OCI-LY7 (cell line): Measurements from ENCODE around the gene TNFRSF1A. TPM values are rescaled to one million over a fixed set of nuclear protein-coding genes. Genes with fewer than 3 reads are reported as not detected.

Experiments
- BruUV-seq: library from RNA; stranded (reverse); fragments of 400-500 nt; replicated peaks from 2 replicates; lab custom pipeline; 2021; lab: Mats Ljungman, UMichigan
- CTCF ChIA-PET: fragments of 300-600 bp; sonication (Branson Sonifier 250); formaldehyde crosslinking; loops from one replicate; lab custom pipeline; 2022; ENCODE audit warnings: antibody characterized with exemption; ENCODE audit not compliant: unreplicated experiment; lab: Charles Lee
- POLR2A ChIA-PET: fragments of 300-600 bp; sonication (Branson Sonifier 250); formaldehyde crosslinking; loops from one replicate; lab custom pipeline; 2022; ENCODE audit warnings: antibody characterized with exemption; lab: Charles Lee
- DNase-seq: peaks from one replicate; pipeline ENCODE4 v3.0.0-alpha.2; 2015; ENCODE audit warnings: low spot score
- H2AFZ ChIP-seq: fragments of 200-600 bp; sonication (generic), shearing (Covaris generic); 2 replicates; pipeline ENCODE4 v1.6.1; 2014; ENCODE audit warnings: mild to moderate bottlenecking, antibody characterized with exemption, low read length, moderate library complexity
- H3K27ac ChIP-seq: fragments of 200-600 bp; sonication (generic); 2 replicates; pipeline ENCODE4 v1.5.1; 2014; ENCODE audit warnings: mixed run types, low read depth, mild to moderate bottlenecking, moderate library complexity, low read length, inconsistent platforms; ENCODE audit not compliant: poor library complexity, severe bottlenecking
- H3K36me3 ChIP-seq: fragments of 200-600 bp; sonication (generic); 2 replicates; pipeline ENCODE4 v1.6.1; 2014; ENCODE audit warnings: mild to moderate bottlenecking, antibody characterized with exemption, low read length, moderate library complexity, mixed read lengths; ENCODE audit not compliant: insufficient read depth
- H3K4me1 ChIP-seq: fragments of 200-600 bp; sonication (generic); 2 replicates; pipeline ENCODE4 v1.5.1; 2014; ENCODE audit warnings: mild to moderate bottlenecking, low read length; ENCODE audit not compliant: insufficient read depth, poor library complexity, severe bottlenecking
- H3K4me2 ChIP-seq: fragments of 200-600 bp; sonication (generic); 2 replicates; pipeline ENCODE4 v1.6.1; 2014; ENCODE audit warnings: mild to moderate bottlenecking, low read length
- H3K4me3 ChIP-seq: fragments of 200-600 bp; sonication (generic); 2 replicates; pipeline ENCODE4 v1.5.1; 2014; ENCODE audit warnings: mild to moderate bottlenecking, low read depth, low read length; ENCODE audit not compliant: poor library complexity, severe bottlenecking
- H3K79me2 ChIP-seq: fragments of 200-600 bp; sonication (generic); 2 replicates; pipeline ENCODE4 v1.6.1; 2016; ENCODE audit warnings: low read depth, mild to moderate bottlenecking, low read length, moderate library complexity, mixed read lengths; ENCODE audit not compliant: insufficient read depth
- H3K9me2 ChIP-seq: fragments of 200-600 bp; sonication (generic); 2 replicates; pipeline ENCODE4 v1.6.1; 2016; ENCODE audit warnings: mild to moderate bottlenecking, low read length, mixed read lengths; ENCODE audit not compliant: insufficient read depth
- H3K9me3 ChIP-seq: fragments of 200-600 bp; sonication (generic); 2 replicates; pipeline ENCODE4 v1.6.1; 2014; ENCODE audit warnings: mild to moderate bottlenecking, mixed run types, low read length, mixed read lengths
- H4K20me1 ChIP-seq: fragments of 200-600 bp; sonication (generic); 2 replicates; pipeline ENCODE4 v1.6.1; 2014; ENCODE audit warnings: mild to moderate bottlenecking, antibody characterized with exemption, low read length, moderate library complexity, mixed read lengths; ENCODE audit not compliant: insufficient read depth
- CTCF ChIP-seq: fragments of 200-600 bp; sonication (generic); conservative IDR thresholded peaks from 2 replicates; pipeline ENCODE4 v1.5.1; 2014; ENCODE audit warnings: mild to moderate bottlenecking, antibody characterized with exemption, low read length, moderate library complexity, mixed read lengths
- EZH2phosphoT487 ChIP-seq: fragments of 200-600 bp; sonication (generic); IDR thresholded peaks from 2 replicates; pipeline ENCODE4 v1.6.1; 2018; ENCODE audit warnings: low read depth, borderline replicate concordance, mild to moderate bottlenecking, mixed run types, antibody characterized with exemption, low read length, moderate library complexity, mixed read lengths
- intact Hi-C: fragments of 100-400 bp; cut with micrococcal nuclease; formaldehyde crosslinking; loops from one replicate; pipeline ENCODE4 v1.10.0; 2022; ENCODE audit not compliant: unreplicated experiment
- total RNA-seq, 2 experiments: library from RNA; depleted of rRNA in 1 of 2; stranded (reverse); fragments of >200 nt in 1 of 2; shearing (Covaris generic) in 1 of 2; gene quantifications; 2 replicates each; pipeline ENCODE4 v1.2.3, GENCODE V29; 2014 to 2022

The TNFRSF1A gene
- total RNA-seq, 2 experiments from 2014 or later = 37.3 to 50.9 TPM

DNA sequence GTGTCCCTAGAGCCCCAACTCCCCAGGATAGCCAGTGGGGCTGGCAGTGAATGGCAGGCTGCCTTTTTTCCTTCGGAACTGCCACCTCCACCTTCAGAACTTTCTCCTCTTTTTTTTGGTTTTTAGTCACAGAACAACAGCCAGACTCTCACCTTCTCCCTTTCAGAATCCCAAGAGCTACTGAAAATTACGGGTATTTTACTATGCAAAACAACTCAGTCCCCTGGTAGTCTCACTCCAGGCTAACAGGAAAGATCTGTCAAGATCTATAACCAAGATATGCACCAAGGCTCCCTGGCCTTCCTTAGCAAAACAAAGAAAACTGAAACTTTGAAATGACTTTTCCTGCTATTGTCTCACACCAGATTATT, 18.9 kb downstream of the TNFRSF1A start:
- H3K9me3 ChIP-seq = no peaks in the 10 kb centered on the region
- peak overlapping the region; percentile 94; the same call in 1 of the 2 replicates for H2AFZ ChIP-seq
- H4K20me1 ChIP-seq = no peaks in the 10 kb centered on the region
- peak overlapping the region; percentile 59 for H3K27ac ChIP-seq
- H3K4me3 ChIP-seq = peak overlapping the region; percentile 34
- DNase-seq = no peak
- H3K4me1 ChIP-seq = peaks cover 30% of the 10 kb centered on the region
- H3K4me2 ChIP-seq = peak overlapping the region; percentile 73
- ChIA-PET POLR2A (interaction anchor here (0.9 to 1.5 kb wide), 2 partner anchors 12 to 20 kb away, joined by 3 to 6 read pairs; no protein-coding TSS in a partner anchor), CTCF (interaction anchor here (1.7 kb wide), 1 partner anchor 12 kb away, joined by 7 read pairs; no protein-coding TSS in a partner anchor)
- intact Hi-C loops = loop anchor here (1.0 to 5.0 kb wide), 3 partner anchors 44 to 139 kb away; no protein-coding TSS in a partner anchor
- no peaks in the 10 kb centered on the region for H3K79me2 ChIP-seq
- no peaks in the 10 kb centered on the region for H3K9me2 ChIP-seq
- no peak for TF ChIP-seq EZH2phosphoT487
- TF ChIP-seq CTCF = no peak
- no peaks in the 10 kb centered on the region; the same call in 1 of the 2 replicates for H3K36me3 ChIP-seq
- no TSS peak for BruUV-seq

DNA sequence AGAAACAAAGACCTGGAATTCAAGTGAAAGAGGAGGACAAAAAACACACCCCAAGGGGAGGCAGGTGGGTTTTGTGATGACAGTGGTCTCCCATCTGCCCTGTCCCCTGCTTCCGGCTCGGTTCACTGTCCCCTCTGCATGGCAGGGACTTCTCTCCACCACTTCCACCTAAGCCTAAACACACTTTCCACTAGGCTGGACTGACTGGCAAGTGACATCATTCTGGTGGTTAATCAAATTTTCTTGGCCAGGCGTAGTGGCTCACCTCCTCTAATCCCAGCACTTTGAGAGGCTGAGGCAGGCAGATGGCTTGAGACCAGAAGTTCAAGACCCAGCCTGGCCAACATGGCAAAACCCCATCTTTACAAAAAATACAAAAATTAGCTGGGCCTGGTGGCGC, 19.5 kb downstream of the TNFRSF1A start:
- Histone ChIP-seq H3K9me2 (no peaks in the 10 kb centered on the region), H3K4me3 (no peak overlapping the region), H3K79me2 (no peaks in the 10 kb centered on the region), H2AFZ (no peak overlapping the region), H3K36me3 (no peaks in the 10 kb centered on the region), H3K9me3 (no peaks in the 10 kb centered on the region), H4K20me1 (no peaks in the 10 kb centered on the region), H3K27ac (no peak overlapping the region), H3K4me1 (peaks cover 30% of the 10 kb centered on the region), H3K4me2 (no peak overlapping the region; the same call in 1 of the 2 replicates)
- BruUV-seq = no TSS peak
- DNase-seq = no peak
- ChIA-PET CTCF (interaction anchor here (1.7 kb wide), 1 partner anchor 12 kb away, joined by 7 read pairs; no protein-coding TSS in a partner anchor), POLR2A (interaction anchor here (0.6 to 1.5 kb wide), 4 partner anchors 10 to 149 kb away, joined by 3 to 6 read pairs (median 5); partner anchors contain the start of gene VAMP1)
- TF ChIP-seq CTCF = no peak
- no peak for TF ChIP-seq EZH2phosphoT487
- intact Hi-C loops = loop anchor here (5.0 kb wide), 1 partner anchor 140 kb away; no protein-coding TSS in a partner anchor

DNA sequence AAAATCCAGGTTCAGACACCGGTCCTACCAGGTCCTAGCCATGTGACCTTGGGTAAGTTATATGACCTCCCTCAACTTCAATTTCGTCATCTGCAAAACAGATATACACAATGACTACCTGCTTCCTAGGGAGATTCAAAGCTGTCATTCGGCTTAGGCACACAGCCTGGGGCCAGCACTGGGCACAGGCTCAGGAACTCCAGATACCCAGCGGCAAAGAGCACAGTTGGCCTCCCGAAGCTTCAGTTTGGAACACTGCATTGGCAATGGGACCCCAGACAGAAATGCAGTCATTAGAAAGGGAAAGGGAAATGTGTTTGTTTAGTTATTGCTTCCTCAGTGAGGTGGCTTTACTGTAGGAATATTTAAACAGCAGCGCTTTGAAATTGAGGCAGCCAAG, 20.0 kb downstream of the TNFRSF1A start:
- H3K4me1 ChIP-seq = peaks cover 30% of the 10 kb centered on the region
- no peaks in the 10 kb centered on the region for H4K20me1 ChIP-seq
- DNase-seq = no peak
- no peaks in the 10 kb centered on the region for H3K36me3 ChIP-seq
- no TSS peak for BruUV-seq
- H3K79me2 ChIP-seq = no peaks in the 10 kb centered on the region
- intact Hi-C loops = loop anchor here (5.0 kb wide), 1 partner anchor 140 kb away; no protein-coding TSS in a partner anchor
- H3K9me2 ChIP-seq = no peaks in the 10 kb centered on the region
- CTCF ChIA-PET = no interaction called here
- no peak overlapping the region for H2AFZ ChIP-seq
- no peak overlapping the region for H3K4me2 ChIP-seq
- no peak overlapping the region for H3K27ac ChIP-seq
- H3K9me3 ChIP-seq = no peaks in the 10 kb centered on the region
- H3K4me3 ChIP-seq = no peak overlapping the region
- POLR2A ChIA-PET = interaction anchor here (0.6 kb wide), 2 partner anchors 10 to 149 kb away, joined by 4 to 6 read pairs; partner anchors contain the start of gene VAMP1
- no peak for TF ChIP-seq EZH2phosphoT487
- no peak for TF ChIP-seq CTCF
